Measurements from ENCODE around the gene PRR36.

PRR36 gene

DNA sequence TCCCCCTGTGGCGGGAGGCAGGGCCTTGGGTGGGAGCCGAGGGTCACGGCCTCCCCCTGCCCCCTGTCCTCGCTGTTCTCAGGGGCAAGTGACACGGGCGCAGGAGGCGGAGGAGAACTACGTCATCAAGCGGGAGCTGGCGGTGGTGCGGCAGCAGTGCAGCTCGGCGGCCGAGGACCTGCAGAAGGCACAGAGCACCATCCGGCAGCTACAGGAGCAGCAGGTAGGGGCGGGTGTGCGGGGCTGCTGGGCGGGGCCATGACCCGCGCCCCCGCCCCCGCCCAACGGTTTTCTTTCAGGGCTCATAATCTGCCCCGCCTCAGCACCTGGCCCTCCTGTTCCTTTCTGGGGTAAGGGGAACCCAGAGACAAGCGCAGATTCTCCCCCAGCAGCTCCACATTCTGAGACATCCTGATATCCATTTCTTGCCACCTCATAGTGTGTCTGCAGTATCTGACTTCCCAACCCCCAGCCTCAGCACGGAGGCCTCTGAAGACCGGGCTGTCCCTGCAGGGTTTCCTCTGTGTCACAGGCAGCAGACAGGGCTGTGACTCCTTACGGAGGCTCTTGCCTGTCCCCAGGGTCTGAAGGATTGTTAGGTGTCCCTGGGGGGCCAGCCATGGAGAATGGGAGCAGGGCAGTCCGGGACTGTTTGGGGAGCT is 15.9 kb downstream of the PRR36 start:
- DNase-seq: peak; percentile 86

- DNase-seq: no peak
Observed at GRCh38 chr19:7857727-7858108, 16.5 kb downstream of the PRR36 start.

DNA sequence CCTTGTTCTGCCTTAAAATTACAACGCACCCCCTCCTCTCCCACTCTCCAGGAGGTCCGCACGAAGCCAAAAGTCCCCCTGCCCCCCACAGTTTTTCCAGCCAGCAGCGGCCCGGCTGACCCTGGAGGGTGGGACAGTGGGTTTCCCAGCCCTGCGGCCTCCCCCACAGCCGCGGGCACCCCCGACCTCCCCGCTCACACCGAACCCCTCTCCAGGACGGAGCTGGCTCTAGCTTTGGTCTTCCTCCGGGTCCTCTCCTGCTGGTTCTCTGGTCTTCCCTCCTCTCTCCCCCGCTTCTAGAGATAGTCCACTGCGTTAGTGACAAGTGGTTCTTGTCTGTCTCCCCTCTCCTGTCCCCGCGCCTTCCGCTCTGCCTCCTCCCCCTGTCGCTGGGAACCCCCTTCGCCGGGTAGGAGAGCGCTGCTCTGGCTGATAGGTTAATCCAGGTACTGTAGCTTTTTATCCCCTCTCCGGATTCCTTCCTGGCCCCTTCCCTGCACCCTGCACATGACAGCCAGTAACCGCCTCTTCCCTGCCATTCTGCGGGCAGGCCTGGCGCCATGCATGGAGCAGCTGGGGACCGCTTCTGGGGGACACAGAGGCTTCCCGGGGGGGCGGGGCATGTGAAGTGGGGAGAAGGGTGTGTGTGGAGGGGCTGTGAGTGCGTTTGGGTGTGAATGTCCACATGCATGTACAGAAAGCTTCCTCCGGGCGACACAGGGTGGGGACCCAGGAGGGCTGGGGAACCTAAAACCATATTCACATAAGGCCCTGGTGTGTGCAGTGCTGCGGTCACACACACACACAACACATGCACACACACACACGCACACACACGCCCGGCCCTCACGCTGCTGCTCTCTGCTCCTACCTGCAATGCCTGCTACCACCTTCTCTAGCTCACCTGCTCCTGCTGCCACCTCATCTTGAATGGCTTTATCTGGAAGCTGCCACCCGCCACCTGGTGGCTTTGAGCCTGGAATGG is 17.2 kb downstream of the PRR36 start:
- DNase-seq: no peak

- DNase-seq: no peak
Observed at GRCh38 chr19:7856109-7856591, 18.0 kb downstream of the PRR36 start.

GRCh38 chr19:7855426-7856108 is 18.6 kb downstream of the PRR36 start:
- DNase-seq: no peak

DNA sequence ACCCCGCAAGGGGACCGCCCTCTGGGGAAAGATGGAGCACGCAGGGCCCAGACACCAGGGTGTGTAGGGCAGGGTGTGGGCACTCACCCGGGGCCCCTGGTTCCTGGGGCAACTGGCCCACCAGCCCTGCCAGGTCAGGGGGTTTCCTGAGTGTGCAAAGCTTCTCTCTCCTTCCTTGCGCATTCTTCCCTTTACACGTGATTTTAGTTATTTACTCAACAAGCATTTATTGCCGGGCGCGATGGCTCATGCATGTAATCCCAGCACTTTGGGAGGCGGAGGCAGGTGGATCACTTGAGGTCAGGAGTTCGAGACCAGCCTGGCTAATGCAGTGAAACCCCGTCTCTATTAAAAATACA is 20.4 kb downstream of the PRR36 start:
- no peak for DNase-seq

GRCh38 chr19:7852851-7853769 is 21.1 kb downstream of the PRR36 start:
- peak; percentile 85 for DNase-seq

DNA sequence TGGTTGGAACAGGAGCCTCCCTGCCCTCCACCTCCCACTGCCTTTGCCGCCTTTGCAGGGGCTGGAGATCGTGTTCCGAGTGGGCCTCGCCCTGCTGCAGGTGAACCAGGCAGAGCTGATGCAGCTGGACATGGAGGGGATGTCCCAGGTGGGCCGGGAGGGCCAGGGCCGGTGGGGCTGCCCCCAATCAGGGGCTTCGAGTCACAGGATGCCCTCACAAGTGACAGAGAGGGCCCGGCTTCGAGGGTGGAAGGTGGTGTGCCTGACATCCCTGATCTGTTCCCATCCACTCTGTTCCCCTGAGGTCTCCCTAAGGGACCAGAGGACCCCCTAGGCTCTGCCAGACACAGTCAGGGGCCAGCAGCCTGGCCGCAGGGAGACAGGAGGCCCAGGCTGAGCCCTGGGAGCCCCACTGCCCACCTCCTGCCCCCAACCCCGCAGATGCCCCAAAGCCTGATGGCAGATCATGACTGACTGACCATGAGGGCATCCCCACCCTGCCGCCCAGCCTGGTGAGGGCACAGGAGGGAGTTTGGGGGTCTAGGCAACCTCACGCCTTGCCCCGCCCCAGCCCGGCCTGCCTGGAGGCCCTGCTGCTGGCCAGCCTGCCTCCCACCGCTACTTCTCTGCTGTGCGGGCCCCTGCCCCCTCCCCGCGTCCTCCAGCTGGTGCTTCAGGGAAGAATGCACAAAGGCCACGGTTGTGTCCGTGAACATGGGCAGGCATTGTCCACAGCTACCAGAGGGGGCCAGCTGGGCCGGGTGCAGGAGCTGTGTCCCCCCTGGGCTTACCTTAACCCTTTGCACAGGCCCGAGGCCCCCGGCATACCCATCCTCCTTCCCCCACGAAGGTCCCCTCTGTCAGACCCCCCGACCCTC is 22.3 kb downstream of the PRR36 start:
- DNase-seq: no peak

- no peak for DNase-seq
Observed at GRCh38 chr19:7850945-7851622, 23.1 kb downstream of the PRR36 start.

- DNase-seq: no peak
Observed at GRCh38 chr19:7850000-7850813, 24.0 kb downstream of the PRR36 start.

DNA sequence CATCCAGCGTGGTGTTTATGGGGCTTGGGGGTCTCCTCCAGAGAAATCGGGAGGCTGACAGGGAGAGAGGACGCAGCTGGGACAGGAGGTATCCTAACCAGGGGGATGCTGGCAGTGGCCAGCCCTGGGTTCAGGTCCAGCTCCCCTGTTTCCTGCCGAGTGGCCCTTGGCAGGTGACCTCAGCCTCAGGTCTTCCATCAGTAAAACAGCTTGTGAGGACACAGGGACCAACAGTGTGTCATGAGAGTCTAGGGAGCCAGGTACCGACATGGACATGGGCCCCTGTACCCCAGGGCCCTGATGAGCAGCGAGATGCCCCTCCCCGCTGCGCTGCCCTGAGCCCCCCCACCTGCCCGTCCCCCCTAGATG is 24.6 kb downstream of the PRR36 start:
- DNase-seq: no peak

GRCh38 chr19:7848779-7849457 is 25.3 kb downstream of the PRR36 start:
- DNase-seq: no peak

GRCh38 chr19:7847664-7848063 is 26.5 kb downstream of the PRR36 start:
- DNase-seq: no peak

GRCh38 chr19:7846155-7846646 is 28.0 kb downstream of the PRR36 start:
- no peak for DNase-seq

GRCh38 chr19:7845390-7846154 is 28.6 kb downstream of the PRR36 start:
- DNase-seq: no peak

DNA sequence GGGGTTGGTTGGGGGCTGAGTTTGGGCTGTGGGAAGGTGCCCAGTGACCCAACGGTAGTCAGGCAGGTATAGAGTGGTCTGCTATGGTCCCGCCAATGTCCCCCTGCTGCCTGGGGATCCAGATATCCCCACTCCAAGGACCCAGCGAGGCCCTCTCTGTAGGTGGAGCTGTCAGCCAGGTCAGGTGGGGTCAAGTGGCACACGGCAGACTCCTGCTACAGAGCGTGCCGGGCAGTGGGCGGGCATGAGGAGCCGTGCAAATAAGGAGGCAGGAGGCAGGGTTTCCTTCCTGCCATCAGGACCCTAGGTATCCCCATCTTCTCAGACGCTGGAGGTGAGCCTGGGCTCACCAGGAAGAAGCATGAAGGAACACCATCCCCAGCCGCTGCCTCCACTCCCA is 29.2 kb downstream of the PRR36 start:
- no peak for DNase-seq

DNA sequence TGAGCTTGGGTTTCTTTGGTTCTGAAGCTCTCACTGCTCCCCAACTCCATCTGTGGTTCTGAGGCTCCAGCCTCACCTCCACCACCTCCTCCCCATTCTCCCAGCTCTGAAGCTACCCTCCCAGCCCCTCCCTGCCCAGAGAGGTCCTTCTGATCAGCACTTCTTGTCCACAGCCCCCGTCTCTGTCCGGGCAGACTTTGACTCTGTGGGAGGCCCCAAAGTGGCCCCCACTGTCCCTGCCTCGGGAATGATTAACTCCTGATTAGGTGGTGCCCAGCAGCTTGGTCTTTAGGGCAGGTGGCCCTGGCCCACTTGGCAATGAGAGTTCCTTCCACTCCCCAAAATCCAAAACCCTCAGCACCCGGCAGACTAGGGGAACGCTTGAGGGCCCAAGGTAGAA is 29.8 kb downstream of the PRR36 start:
- DNase-seq: no peak

GRCh38 chr19:7843521-7843920 is 30.7 kb downstream of the PRR36 start:
- no peak for DNase-seq
